Forelimb muscle (tissue), 1 donor: ENCODE results near the gene TBCC. TPM values are rescaled to one million over a fixed set of nuclear protein-coding genes. Genes with fewer than 3 reads are reported as not detected.

ENCODE experiments used
- DNase-seq: peaks from one replicate; pipeline ENCODE4 v3.0.0-alpha.2; 2013; ENCODE audit warnings: low read depth
- polyA plus RNA-seq: library from polyadenylated mRNA; unstranded; fragments of 120-200 nt; gene quantifications from one replicate; pipeline ENCODE4 v1.2.1, GENCODE V29; 2013; ENCODE audit not compliant: insufficient read length

The TBCC gene
- polyA plus RNA-seq, 1 donor = 12.3 TPM

DNA sequence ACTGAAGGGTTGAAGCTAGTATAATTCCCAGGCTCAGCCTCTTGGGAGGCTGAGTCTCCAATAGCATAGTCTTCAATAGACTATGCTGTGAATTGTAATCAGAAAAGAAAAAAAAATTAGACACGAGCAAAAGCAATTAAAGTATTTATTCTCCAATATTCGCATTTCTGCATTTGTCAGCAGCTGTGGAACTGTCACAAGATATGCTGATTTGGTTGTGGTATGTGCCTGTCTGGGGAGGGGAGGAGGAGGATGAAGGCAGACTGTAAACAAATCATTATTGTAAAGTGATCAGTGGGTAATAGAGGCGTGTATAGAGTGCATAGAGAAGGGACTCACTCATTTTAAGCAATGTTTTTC, 25.8 kb upstream of the TBCC start:
- DNase-seq = no peak

DNA sequence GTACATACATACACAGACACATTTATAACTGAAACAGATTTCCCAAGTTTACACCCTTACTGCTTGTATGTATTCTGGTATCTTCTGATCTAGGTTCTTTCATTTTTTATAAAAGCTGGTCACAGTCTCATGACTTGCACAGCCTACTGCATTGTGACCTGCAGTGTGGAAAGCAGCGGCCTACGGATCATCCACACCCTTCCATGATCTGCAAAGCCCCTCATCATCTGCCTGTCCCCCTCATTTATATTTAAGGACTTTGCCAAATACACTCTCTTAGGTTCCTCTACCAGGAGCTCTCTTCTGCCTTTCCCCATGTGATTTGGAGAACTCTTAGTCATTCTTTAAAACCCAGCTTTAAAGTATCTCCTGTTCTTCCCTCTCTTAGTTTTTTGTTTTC, 23.9 kb upstream of the TBCC start:
- DNase-seq = no peak

DNA sequence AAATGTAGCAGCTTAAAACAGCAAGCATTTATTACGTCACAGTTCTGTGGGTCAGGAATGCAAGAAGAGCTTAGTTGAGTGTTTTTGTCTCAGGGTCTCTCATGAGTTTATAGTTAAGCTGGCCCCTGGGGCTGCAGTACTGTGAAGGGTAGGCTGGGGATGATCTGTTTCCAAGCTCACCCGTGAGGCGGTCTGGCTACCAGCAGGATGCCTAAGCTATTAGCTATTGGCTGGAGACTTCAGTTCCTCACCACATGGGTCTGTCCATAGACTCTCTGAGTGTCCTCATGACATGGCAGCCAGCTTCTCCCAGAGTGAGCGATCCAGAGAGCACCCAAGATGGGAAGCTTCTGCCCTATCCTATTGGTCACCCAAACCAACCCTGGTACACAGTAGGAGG, 23.1 kb upstream of the TBCC start:
- DNase-seq = no peak

DNA sequence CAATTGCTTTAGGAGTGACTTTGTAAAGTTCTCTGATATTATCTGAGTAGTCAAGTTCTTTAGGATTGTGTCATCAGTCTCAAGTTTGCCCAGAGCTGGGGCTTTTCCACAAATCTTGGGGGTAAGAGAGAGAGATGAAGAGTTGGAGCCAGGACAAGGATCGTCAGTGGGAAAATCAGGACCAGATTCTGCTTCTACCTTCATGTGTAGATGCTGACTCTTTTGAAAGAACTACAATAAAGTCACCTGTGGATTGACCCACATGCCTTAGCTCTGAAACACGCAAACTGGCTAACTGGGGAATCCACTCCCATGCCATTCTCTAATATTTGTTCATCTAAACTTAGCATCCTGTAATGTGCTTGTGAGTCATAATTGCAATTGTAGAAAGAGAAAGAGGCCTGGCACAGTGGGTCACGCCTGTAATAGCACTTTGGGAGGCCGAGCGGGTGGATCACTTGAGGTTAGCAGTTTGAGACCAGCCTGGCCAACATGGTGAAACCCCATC, 20.3 kb upstream of the TBCC start:
- DNase-seq = no peak

DNA sequence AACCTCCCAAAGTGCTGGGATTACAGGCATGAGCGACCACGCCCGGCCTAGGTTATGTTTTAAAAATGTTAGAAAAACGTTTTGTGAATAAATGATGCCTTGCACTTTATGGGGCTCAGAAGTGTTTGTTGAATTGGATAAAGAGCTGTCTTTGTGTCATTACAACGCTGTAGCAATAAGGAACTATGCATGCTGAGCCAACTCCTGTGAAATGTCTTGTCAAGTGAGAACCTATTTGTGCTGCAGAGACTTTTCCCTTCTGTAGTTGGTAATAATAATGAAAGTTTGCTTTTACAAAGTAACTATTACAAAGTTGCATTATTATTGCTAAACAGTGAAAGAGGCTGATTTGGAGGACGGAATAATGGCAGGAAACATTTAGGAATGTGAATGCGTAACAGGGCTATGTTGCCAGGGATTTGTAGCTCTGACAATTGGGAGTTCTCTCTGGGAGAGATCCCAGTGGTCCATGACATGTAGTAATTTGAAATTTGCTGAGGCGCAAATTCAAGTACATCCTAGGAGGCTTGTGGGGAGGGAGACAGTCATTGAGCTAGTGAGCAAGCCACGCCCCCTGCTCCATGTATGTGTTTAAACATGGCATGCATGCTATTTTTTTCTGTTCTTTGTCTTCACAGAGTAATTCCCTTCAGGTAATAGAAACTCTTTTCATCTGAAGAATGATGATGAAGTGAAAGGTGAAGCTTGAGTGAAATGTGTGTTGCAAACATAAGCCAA, 19.2 kb upstream of the TBCC start:
- DNase-seq = no peak

DNA sequence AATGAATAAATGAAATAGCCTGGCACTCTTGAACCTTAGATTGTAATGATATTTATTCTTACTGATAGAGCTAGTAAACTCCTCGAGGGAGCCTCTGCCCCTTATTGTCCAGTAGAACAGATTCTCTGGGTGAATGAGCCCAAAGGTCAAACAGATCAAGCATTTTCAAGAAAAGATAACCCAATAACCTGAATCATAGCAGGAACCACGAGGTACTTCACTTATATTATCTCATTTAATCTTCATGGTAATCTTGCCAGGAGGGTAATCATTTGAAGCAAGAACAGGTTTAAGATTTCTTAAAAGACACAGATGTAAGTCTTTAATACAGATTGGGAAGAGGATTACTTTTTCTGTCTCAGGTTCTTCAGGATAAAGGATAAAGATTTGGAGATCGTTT, 17.0 kb upstream of the TBCC start:
- no peak for DNase-seq

DNA sequence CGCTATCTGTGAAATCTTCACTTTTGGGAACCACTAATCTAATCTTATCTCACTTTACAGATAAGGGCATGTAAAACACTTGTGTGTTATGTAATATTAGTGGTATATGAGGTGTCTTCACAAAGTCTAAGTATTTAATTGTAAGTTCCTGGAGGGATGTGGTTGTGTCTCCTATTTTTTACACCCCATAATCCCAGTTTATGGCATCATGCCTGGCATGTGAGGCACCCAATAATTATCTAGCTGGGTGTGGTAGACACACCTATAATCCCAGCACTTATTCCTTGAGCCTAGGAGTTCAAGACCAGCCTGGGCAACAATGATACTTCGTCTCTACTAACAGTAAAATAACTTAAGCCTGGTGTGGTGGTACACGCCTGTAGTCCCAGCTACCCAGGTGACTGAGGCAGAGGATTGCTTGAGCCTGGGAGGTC, 16.5 kb upstream of the TBCC start:
- DNase-seq = no peak

DNA sequence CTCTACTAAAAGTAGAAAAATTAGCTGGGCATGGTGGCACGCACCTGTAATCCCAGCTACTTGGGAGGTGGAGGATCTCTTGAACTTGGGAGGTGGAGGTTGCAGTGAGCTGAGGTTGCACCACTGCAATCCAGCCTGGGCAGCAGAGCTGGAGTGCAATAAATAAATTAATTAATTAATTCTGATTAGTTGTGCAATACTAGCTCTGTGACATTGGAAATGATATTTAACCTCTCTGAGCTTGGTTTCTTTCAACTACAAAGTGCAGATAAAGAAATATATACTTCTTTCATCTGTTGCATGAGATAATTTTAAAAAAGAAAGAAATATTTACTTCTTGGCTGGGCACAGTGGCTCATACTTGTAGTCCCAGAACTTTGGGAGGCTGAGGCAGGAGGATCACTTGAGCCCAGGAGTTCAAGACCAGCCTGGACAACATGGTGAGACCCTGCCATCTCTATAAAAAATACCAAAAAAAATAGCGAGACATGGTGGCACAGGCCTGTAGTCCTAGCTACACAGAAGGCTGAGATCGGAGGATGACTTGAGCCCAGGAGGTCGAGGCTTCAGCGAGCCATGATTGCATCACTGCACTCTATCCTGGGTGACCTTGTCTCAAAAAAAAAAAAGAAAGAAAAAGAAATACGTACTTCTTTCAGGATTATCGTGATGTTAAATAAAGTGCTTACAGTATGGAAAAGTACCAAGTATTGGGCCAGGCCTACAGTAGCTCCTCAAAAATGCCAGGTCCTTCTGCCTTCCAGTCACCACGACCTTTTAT, 15.6 kb upstream of the TBCC start:
- DNase-seq = no peak

DNA sequence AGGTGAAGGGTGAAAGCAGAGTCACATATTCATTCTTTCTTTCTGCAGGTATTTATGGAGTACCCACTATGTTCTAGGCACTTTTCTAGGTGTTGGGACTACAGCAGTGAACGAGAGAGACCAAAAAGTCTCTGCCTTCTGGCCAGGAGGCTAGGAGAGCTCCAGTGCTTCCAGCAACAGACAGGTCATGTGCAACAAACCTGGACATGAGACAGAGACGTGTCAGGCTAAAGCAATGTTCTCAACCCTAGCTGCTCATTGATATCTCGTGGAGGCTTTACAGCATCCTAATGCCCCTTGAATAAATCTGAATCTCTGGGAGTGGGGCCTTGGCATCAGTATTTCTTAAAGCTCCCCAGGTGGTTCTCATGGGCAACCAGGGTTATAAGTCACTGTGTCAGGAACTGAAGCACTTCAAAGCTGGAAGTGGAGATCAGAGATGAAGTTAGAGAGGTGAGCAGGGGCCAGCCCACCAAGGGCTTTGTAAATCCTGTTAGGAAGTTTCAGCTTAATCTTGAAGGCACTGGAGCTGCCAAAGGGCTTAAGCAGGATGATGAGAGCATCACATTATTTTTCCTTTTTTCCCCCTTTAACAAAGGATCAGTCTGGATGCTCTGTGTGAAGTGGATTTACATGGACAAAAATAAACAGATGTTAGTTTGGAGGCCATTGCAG, 13.0 kb upstream of the TBCC start:
- DNase-seq = no peak

DNA sequence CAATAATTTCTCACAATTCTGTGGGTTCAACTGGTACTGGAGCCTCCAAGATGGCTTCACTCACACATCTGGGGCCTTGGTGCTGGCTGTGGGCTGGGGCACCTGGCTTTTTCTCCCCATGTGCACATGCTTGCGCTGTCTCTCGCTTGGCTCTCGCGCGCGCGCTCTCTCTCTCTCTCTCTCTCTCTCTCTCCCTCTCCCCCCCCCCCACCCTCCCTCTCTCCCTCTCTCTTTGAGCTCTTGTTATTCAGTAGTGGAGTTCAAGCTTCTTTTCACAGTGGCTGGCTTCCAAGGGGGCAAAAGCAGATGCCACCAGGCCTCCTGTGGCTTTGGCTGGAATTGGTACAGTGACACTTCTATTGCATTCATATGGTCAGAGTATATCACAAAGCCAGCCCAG, 10.8 kb upstream of the TBCC start:
- DNase-seq = no peak

DNA sequence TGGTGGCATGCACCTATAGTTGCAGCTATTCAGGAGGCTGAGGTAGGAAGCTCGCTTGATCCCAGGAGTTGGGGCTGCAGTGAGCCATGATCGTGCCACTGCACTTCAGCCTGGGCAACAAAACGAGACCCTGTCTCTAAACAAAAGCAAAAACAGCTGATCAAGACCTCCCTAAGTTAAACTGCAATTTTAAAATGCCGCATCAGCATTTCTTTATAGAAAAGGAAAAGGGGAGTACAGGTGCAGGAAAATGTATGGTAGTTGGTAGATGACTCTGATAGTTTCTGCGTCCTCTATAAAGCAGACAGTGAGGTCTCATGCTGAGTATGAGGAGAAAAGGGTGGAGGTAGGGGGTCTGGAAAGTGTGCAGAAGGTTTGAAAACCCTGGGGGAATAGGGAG, 8.9 kb upstream of the TBCC start:
- DNase-seq = no peak

DNA sequence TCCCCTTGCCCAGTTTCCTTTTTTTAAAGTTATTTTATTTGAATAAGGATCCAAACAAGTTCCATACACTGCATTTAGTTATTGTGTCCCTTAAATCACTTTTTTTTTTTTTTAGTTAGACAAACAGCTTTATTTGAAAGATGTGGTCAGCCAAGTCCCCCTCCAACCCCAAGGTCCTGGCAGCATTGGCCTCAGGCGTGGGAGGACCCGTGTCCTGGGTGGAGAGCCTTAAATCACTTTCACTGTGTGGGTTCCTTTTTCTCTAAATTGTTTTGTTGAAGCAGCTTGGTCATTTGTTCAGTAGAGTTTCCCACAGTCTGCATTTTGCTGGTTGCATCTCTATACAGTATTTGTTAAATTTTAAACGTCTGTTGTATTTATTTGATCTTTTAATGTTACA, 5.2 kb upstream of the TBCC start:
- no peak for DNase-seq

DNA sequence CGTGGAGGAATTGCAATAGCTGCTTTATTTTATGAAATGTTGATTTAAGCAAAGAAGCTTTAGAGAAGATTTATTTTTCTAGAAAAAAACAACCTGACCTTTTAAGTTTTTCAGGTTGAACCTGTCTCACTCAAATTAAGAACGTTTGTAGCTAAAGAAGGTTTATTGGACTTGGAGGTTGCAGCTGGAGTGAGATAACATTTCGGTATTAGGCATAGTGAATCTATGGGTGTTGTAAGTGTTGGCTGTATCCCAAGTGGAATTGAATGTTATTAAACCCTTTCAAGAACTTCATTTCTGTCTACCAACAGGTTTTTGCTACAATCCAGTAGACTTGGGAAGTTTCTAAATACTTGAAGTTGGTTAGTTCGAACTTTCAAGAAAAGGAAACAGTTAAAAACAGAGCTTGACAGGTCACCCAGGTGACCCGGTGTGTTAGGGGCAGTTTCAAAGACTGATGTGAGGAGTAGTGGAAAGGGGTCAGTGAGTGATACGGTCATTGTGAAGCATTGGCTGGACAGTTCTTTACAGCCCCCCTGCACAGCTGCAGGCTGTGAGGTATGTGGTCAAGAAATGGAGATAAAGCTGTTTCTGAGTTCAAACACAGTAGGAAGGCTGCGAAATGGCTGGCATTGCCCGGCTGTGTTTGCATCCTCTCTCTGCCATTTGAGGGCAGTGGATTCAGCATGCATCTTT, 2.4 kb upstream of the TBCC start:
- no peak for DNase-seq

DNA sequence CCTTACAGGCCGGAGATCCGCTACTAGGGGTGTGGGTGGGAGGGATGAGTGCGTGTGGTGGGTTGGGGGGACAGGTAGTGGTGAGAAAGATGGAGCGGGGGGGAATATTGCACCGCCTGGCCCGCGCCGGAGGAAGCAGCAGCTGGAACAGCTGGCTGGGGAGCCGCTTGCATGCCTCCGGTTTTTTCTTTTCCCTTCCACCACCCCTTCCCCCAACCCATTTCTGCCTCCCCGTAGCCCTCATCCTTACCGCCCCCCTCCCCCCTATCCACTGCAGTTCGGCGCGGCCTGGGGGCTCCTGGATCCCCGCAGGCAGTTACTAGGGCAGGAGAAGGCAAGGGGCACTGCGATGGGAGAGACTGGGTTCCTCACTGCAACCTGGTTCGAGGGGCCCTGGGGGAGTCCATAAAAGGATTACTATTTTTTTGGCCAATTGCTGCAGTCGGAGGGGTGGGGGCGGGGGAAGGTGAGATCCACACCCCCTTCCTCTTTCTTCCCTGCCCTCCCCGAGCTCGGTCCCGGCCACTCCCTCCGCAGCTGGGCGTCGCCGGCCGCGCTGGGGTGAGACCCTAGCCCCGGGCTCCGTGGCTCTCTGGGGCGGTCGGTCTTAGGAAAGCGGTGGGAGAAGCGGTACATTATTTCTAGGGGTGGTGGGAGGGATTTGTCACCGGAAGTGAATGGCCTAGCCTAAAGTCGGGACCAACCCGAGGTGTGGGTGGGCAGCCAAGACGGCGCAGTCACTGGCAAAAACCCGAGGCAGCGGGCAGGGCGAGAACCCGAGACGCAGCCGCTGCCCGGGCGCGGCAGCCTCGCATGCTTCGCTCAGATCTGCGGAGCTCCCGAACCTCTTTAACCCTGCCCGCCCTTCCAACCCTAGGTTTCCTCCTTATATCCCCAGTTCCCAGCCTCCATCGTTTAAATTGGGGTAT, 824 bp upstream of the TBCC start:
- DNase-seq = peak; percentile 59

DNA sequence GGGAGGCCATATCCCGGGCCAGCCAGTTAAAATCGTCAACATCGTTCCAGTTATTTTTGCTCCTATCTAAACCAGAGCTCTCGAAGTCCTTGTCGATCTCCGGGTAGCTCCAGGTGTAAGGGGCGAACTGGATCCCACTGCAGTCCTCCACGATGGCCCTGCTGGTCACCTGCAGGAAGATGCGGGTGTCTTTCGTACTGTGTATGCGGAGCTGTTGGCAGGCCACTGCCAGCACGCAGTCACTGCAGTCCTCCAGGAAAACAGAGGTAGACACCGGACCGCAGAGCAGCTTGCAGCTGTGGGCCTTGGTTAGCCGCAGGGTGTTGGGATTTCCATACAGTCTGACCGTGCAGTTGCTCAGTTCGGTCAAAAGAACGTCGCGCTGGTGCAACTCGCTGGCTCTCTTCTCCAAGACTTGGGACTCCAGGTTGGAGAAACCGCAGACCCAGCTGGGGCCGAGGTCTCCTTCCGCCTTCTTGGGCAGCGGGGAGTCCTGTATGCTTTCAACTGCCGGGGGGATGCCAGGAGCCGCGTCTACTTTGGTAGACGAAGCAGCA, 742 bp downstream of the TBCC start:
- no peak for DNase-seq

DNA sequence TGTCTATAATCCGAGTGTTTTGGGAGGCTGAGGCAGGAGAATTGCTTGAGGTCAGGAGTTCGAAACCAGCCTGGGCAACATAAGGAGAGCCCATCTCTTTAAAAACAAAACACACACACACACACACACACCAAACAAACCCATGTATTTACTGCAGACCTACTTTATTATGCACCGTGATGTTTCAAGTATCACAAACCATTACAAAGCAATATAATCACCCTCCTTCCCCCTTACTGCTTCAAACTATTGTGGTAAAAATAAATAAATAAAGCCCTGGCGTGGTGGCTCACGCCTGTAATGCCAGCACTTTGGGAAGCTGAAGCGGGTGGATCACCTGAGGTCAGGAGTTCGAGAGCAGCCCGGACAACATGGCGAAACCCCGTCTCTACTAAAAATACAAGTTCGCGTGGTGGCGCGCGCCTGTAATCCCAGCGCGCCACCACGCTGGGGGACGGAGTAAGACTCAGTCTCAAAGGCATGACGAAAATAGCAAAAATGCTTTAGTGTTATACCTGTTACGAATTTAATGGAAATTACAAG, 1.5 kb downstream of the TBCC start:
- DNase-seq = no peak

DNA sequence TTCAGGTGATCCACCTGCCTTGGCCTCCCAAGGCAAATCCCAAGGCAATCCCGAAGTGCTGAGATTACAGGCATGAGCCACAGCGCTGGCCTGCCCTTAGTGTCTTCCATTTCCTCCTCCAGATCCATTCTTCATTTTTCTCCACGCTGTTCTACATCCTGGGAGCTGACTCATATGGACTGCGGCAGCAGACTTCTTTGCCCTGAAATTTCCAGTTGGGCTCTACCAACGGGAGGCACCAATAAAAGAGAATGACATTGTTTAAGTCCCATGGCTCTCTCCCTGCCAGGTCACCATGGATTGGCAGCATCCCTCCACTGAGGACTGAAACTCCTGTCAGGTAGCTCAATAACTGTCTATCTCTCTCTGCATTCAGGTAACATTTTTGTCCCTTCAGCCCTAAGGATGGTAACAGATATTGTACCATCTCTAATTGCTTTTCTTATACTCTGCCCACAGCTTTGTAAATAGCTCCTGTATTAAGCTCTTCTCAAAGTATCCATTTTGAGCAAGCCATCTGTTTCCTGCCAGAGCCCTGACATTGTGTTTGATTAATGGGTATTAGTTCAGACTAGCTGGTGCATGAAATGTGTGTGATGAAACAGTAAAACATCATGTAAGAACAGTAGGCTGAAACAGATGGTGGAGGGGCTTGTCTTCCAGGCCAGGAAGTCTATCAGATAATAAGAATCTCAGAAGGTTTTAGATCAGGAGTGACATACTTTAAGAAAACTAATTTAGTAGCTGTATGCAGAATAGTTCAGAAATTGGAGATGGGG, 3.6 kb downstream of the TBCC start:
- no peak for DNase-seq

DNA sequence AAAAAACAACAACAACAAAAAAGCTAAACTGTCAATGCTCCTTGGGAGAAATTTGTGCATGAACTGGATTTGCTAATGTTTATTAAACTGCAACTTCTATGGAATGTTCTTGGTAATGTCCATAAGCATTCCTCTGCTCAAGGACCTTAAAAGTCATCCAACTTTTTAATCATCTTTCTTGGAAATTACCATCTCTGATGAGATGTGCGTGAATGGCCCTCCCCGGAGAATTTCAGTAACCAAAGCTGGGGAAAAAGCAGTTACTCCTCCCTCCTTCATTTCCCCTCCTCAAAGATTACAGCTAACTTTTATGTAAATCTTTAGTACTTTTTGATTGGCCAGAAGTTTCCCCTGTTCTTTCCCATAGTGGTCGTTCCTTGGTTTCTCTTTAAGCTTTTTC, 5.2 kb downstream of the TBCC start:
- DNase-seq = no peak

DNA sequence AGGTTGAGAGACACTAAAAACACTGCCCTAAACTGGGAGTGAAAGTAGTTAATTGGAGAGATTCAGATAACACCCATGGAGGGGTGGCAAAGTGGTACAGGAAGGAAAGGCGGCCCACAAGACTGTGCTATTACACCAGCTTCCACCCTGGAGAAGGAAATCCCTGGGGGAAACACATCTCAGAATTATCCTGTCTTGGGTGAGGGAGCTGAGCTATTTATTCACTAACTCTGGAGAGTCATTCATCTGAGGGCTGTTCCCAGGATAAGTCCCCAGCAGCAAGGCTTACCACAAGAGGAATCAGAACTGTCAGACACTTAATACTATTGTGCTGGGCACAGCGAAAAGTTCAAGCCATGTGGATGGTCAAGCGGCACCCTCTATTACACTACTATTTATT, 9.9 kb downstream of the TBCC start:
- DNase-seq = no peak
